ENCODE data around the gene ACAP3. TPM values are rescaled to one million over a fixed set of nuclear protein-coding genes. Genes with fewer than 3 reads are reported as not detected.
"Not testable (repeated sequence)": the region's sequence is repeated elsewhere in the genome, so short reads cannot be mapped to it uniquely, and the experiment has no call there.

ACAP3 gene
- total RNA-seq, 1 donor from 2014 or later, result 51.3 TPM

- no peak for DNase-seq
Measured at GRCh38 chr1:1330366-1331067, 22.8 kb upstream of the ACAP3 start.

- DNase-seq, result no peak
Measured at GRCh38 chr1:1329304-1330210, 21.8 kb upstream of the ACAP3 start.

- DNase-seq, result no peak
Measured at GRCh38 chr1:1328254-1328653, 20.5 kb upstream of the ACAP3 start.

- DNase-seq, result no peak
Measured at GRCh38 chr1:1327291-1327690, 19.6 kb upstream of the ACAP3 start.

- DNase-seq, result no peak
Measured at GRCh38 chr1:1326075-1326605, 18.4 kb upstream of the ACAP3 start.

- no peak for DNase-seq
Measured at GRCh38 chr1:1325288-1326074, 17.8 kb upstream of the ACAP3 start.

- DNase-seq, result peak; percentile 84
Measured at GRCh38 chr1:1324524-1325287, 17.0 kb upstream of the ACAP3 start, which contains the start of the genes CPTP and INTS11. Gene CPTP, plus strand, starts transcription at chr1:1324802. Its CDS starts 2,109 bp downstream, at chr1:1326911. Gene INTS11, minus strand, starts transcription at chr1:1324660. Its CDS starts 52 bp downstream, at chr1:1324608.

- DNase-seq, result no peak
Measured at GRCh38 chr1:1324084-1324523, 16.4 kb upstream of the ACAP3 start.

- DNase-seq, result no peak
Measured at GRCh38 chr1:1322952-1323351, 15.2 kb upstream of the ACAP3 start.

GRCh38 chr1:1322418-1322817, 14.7 kb upstream of the ACAP3 start:
- DNase-seq, result no peak

- no peak for DNase-seq
Measured at GRCh38 chr1:1321477-1321876, 13.7 kb upstream of the ACAP3 start.

GRCh38 chr1:1320666-1321448, 13.1 kb upstream of the ACAP3 start:
- no peak for DNase-seq

- DNase-seq, result no peak
Measured at GRCh38 chr1:1319646-1319941, 11.9 kb upstream of the ACAP3 start.

- no peak for DNase-seq
Measured at GRCh38 chr1:1318777-1319645, 11.3 kb upstream of the ACAP3 start.

- peak; percentile 59 for DNase-seq
Measured at GRCh38 chr1:1318131-1318652, 10.5 kb upstream of the ACAP3 start.

- DNase-seq, result no peak
Measured at GRCh38 chr1:1317420-1317819, 9.7 kb upstream of the ACAP3 start.

GRCh38 chr1:1316199-1316598, 8.5 kb upstream of the ACAP3 start:
- not testable (repeated sequence) for DNase-seq

- DNase-seq, result no peak
Measured at GRCh38 chr1:1315435-1315954, 7.8 kb upstream of the ACAP3 start.

- no peak for DNase-seq
Measured at GRCh38 chr1:1314678-1315335, 7.1 kb upstream of the ACAP3 start.

All from occipital lobe (tissue), 2 donors.